Mesenchymal stem cell (in vitro differentiated cells and primary cell): ENCODE measurements around the gene TMEM272.

Experiments
- DNase-seq: peaks from one replicate; pipeline ENCODE4 v3.0.0-alpha.2; 2013
- H2AFZ ChIP-seq: one replicate; pipeline ENCODE4 v1.6.1; 2013; ENCODE audit warnings: low read depth, mild to moderate bottlenecking, control low read depth, inconsistent platforms, low read length, moderate library complexity
- H2AK5ac ChIP-seq: 2 replicates; pipeline ENCODE4 v1.6.1; 2013; ENCODE audit warnings: low read length, moderate library complexity, mild to moderate bottlenecking, inconsistent platforms; ENCODE audit not compliant: severe bottlenecking
- H2BK120ac ChIP-seq: one replicate; pipeline ENCODE4 v1.6.1; 2013; ENCODE audit warnings: low read depth, mild to moderate bottlenecking, inconsistent platforms, low read length, moderate library complexity
- H2BK12ac ChIP-seq, 2 experiments: one replicate each; pipeline ENCODE4 v1.6.1; 2013; ENCODE audit warnings: inconsistent platforms in 2 of 2, low read length in 2 of 2, mild to moderate bottlenecking in 2 of 2, moderate library complexity in 2 of 2, control low read depth in 1 of 2
- H2BK15ac ChIP-seq: one replicate; pipeline ENCODE4 v1.6.1; 2013; ENCODE audit warnings: mild to moderate bottlenecking, low read depth, inconsistent platforms; ENCODE audit not compliant: poor library complexity, severe bottlenecking
- H2BK5ac ChIP-seq: 2 replicates; pipeline ENCODE4 v1.6.1; 2013; ENCODE audit warnings: low read depth, mild to moderate bottlenecking, low read length, control low read depth, inconsistent platforms; ENCODE audit not compliant: poor library complexity, severe bottlenecking
- H3K14ac ChIP-seq, 2 experiments: one replicate each; pipeline ENCODE4 v1.6.1; 2013; ENCODE audit warnings: inconsistent platforms in 2 of 2, low read length in 2 of 2, control low read depth in 1 of 2, mild to moderate bottlenecking in 1 of 2, moderate library complexity in 1 of 2
- H3K18ac ChIP-seq, 2 experiments: one replicate each; pipeline ENCODE4 v1.6.1; 2013; ENCODE audit warnings: inconsistent platforms in 2 of 2, low read length in 2 of 2, control low read depth in 1 of 2, low read depth in 1 of 2, mild to moderate bottlenecking in 1 of 2
- H3K23ac ChIP-seq, 2 experiments: one replicate each; pipeline ENCODE4 v1.6.1; 2013; ENCODE audit warnings: inconsistent platforms in 2 of 2, low read length in 2 of 2, mild to moderate bottlenecking in 2 of 2, moderate library complexity in 2 of 2, control low read depth in 1 of 2
- H3K27ac ChIP-seq: 2 replicates; pipeline ENCODE4 v1.5.1; 2013; ENCODE audit warnings: mild to moderate bottlenecking, moderate library complexity, low read length, control low read depth, inconsistent platforms; ENCODE audit not compliant: poor library complexity, severe bottlenecking
- H3K27me3 ChIP-seq, 2 experiments: 2 replicates each; pipeline versions ENCODE4 v1.6.1 to v1.7.0; 2013; ENCODE audit warnings: low read length in 2 of 2, mild to moderate bottlenecking in 2 of 2, moderate library complexity in 2 of 2, control low read depth in 1 of 2, inconsistent platforms in 1 of 2; ENCODE audit not compliant: control insufficient read depth in 1 of 2, insufficient read depth in 1 of 2
- H3K36me3 ChIP-seq, 2 experiments: 2 replicates each; pipeline versions ENCODE4 v1.6.1 to v1.7.0; 2013; ENCODE audit warnings: low read length in 2 of 2, control low read depth in 1 of 2, inconsistent platforms in 1 of 2, low read depth in 1 of 2, mild to moderate bottlenecking in 1 of 2; ENCODE audit not compliant: insufficient read depth in 2 of 2, control insufficient read depth in 1 of 2
- H3K4ac ChIP-seq, 2 experiments: one replicate each; pipeline ENCODE4 v1.6.1; 2013; ENCODE audit warnings: inconsistent platforms in 2 of 2, low read length in 2 of 2, mild to moderate bottlenecking in 2 of 2, moderate library complexity in 2 of 2, control low read depth in 1 of 2, low read depth in 1 of 2
- H3K4me1 ChIP-seq: 2 replicates; pipeline ENCODE4 v1.6.1; 2013; ENCODE audit warnings: low read depth, low read length, control low read depth; ENCODE audit not compliant: control insufficient read depth, insufficient read depth
- H3K4me2 ChIP-seq: 2 replicates; pipeline ENCODE4 v1.6.1; 2013; ENCODE audit warnings: low read length, mild to moderate bottlenecking, inconsistent platforms; ENCODE audit not compliant: poor library complexity, severe bottlenecking
- H3K4me3 ChIP-seq, 2 experiments: 2 replicates each; pipeline versions ENCODE4 v1.5.1 to v1.7.0; 2013; ENCODE audit warnings: low read length in 2 of 2, mild to moderate bottlenecking in 2 of 2, control low read depth in 1 of 2, low read depth in 1 of 2; ENCODE audit not compliant: insufficient read depth in 1 of 2
- H3K79me1 ChIP-seq: replicated peaks from 2 replicates; pipeline ENCODE4 v1.6.1; 2013; ENCODE audit warnings: mild to moderate bottlenecking, control low read depth, low read length, inconsistent platforms; ENCODE audit not compliant: poor library complexity, severe bottlenecking
- H3K9ac ChIP-seq: 2 replicates; pipeline ENCODE4 v1.7.0; 2013; ENCODE audit warnings: mild to moderate bottlenecking, low read length, moderate library complexity
- H3K9me3 ChIP-seq: 2 replicates; pipeline ENCODE4 v1.7.0; 2013; ENCODE audit warnings: mild to moderate bottlenecking, low read length; ENCODE audit not compliant: control insufficient read depth
- H4K8ac ChIP-seq: one replicate; pipeline ENCODE4 v1.6.1; 2013; ENCODE audit warnings: inconsistent platforms, mild to moderate bottlenecking, low read length, moderate library complexity
- H4K91ac ChIP-seq: one replicate; pipeline ENCODE4 v1.6.1; 2013; ENCODE audit warnings: mild to moderate bottlenecking, low read length, inconsistent platforms
- WGBS: methylation state at CpG from one replicate; pipeline ENCODE4 v1.1.7; 2013; ENCODE audit warnings: mixed read lengths; 5-methylcytosine and 5-hydroxymethylcytosine counted together

The TMEM272 gene

GRCh38 chr13:51802631-51803418, 42.2 kb downstream of the TMEM272 start:
- Histone ChIP-seq H4K8ac (peak overlapping the region; percentile 4), H4K91ac (no peak overlapping the region), H2BK120ac (no peak overlapping the region), H3K27me3 (peaks cover 0 to 4% of the 10 kb centered on the region in 2 experiments), H3K4me3 (peak overlapping the region in 1 of 2 experiments; percentile 87), H3K14ac (no peak overlapping the region), H3K4me1 (peaks cover 16% of the 10 kb centered on the region), H3K27ac (no peak overlapping the region), H3K79me1 (peaks cover 9% of the 10 kb centered on the region), H2AK5ac (no peak overlapping the region), H3K23ac (no peak overlapping the region), H2BK5ac (no peak overlapping the region), H3K4ac (no peak overlapping the region), H3K36me3 (peaks cover 0 to 4% of the 10 kb centered on the region in 2 experiments), H3K4me2 (peak overlapping the region; percentile 60), H2BK15ac (peak overlapping the region; percentile 82), H3K9me3 (no peaks in the 10 kb centered on the region), H3K18ac (no peak overlapping the region), H2BK12ac (no peak overlapping the region), H2AFZ (no peak overlapping the region), H3K9ac (peak overlapping the region; percentile 94)
- no peak for DNase-seq
- 63% methylated on average over 9 of the region's 9 CpGs for WGBS

- Histone ChIP-seq H3K9me3 (no peaks in the 10 kb centered on the region), H3K23ac (no peak overlapping the region), H3K4ac (no peak overlapping the region), H3K36me3 (peaks cover 2 to 4% of the 10 kb centered on the region in 2 experiments), H2BK12ac (no peak overlapping the region), H3K14ac (no peak overlapping the region), H2BK5ac (no peak overlapping the region), H3K4me3 (no peak overlapping the region), H3K27ac (no peak overlapping the region), H2BK120ac (no peak overlapping the region), H3K4me2 (no peak overlapping the region), H3K9ac (no peak overlapping the region), H3K18ac (peak overlapping the region in 1 of 2 experiments; percentile 33), H4K8ac (peak overlapping the region; percentile 48), H2AFZ (no peak overlapping the region), H2AK5ac (peak overlapping the region; percentile 35), H2BK15ac (peak overlapping the region; percentile 41), H4K91ac (no peak overlapping the region), H3K79me1 (peaks cover 9% of the 10 kb centered on the region), H3K27me3 (peaks cover 0 to 4% of the 10 kb centered on the region in 2 experiments), H3K4me1 (peaks cover 20% of the 10 kb centered on the region)
- 89% methylated on average over 5 of the region's 7 CpGs for WGBS
- no peak for DNase-seq
These were observed 43.3 kb downstream of the TMEM272 start for GRCh38 chr13:51801631-51802099.

GRCh38 chr13:51800486-51800885, 44.5 kb downstream of the TMEM272 start:
- H3K9ac ChIP-seq, result no peak overlapping the region
- 94% methylated on average over 5 of the region's 5 CpGs for WGBS
- no peak overlapping the region for H2BK15ac ChIP-seq
- H3K27me3 ChIP-seq, result peaks cover 0 to 4% of the 10 kb centered on the region in 2 experiments
- no peak overlapping the region for H3K4me2 ChIP-seq
- no peak overlapping the region for H2AFZ ChIP-seq
- no peak overlapping the region for H3K23ac ChIP-seq
- no peak for DNase-seq
- H3K14ac ChIP-seq, result no peak overlapping the region
- no peak overlapping the region for H3K4ac ChIP-seq
- no peak overlapping the region for H3K27ac ChIP-seq
- H3K9me3 ChIP-seq, result no peaks in the 10 kb centered on the region
- H2BK12ac ChIP-seq, result no peak overlapping the region
- H3K18ac ChIP-seq, result no peak overlapping the region
- H4K91ac ChIP-seq, result no peak overlapping the region
- peaks cover 20% of the 10 kb centered on the region for H3K4me1 ChIP-seq
- no peak overlapping the region for H3K4me3 ChIP-seq
- H3K36me3 ChIP-seq, result peaks cover 2 to 4% of the 10 kb centered on the region in 2 experiments
- H2AK5ac ChIP-seq, result no peak overlapping the region
- no peak overlapping the region for H2BK5ac ChIP-seq
- H4K8ac ChIP-seq, result no peak overlapping the region
- H3K79me1 ChIP-seq, result peaks cover 9% of the 10 kb centered on the region
- no peak overlapping the region for H2BK120ac ChIP-seq

GRCh38 chr13:51799261-51799660, 45.7 kb downstream of the TMEM272 start:
- H2BK120ac ChIP-seq, result no peak overlapping the region
- H2BK5ac ChIP-seq, result no peak overlapping the region
- no peak overlapping the region for H2AK5ac ChIP-seq
- H3K79me1 ChIP-seq, result peaks cover 9% of the 10 kb centered on the region
- H3K27me3 ChIP-seq, result peaks cover 0 to 4% of the 10 kb centered on the region in 2 experiments
- no peak overlapping the region for H3K14ac ChIP-seq
- H3K4me1 ChIP-seq, result peaks cover 19% of the 10 kb centered on the region
- H2BK12ac ChIP-seq, result no peak overlapping the region
- no peak overlapping the region for H3K23ac ChIP-seq
- H3K36me3 ChIP-seq, result peaks cover 2 to 4% of the 10 kb centered on the region in 2 experiments
- no peak overlapping the region for H4K91ac ChIP-seq
- no peak overlapping the region for H4K8ac ChIP-seq
- H2AFZ ChIP-seq, result no peak overlapping the region
- H3K9me3 ChIP-seq, result no peaks in the 10 kb centered on the region
- no peak overlapping the region for H3K9ac ChIP-seq
- no peak overlapping the region for H3K4ac ChIP-seq
- H3K27ac ChIP-seq, result no peak overlapping the region
- H3K4me3 ChIP-seq, result no peak overlapping the region
- 86% methylated on average over 12 of the region's 12 CpGs for WGBS
- H3K18ac ChIP-seq, result no peak overlapping the region
- no peak overlapping the region for H3K4me2 ChIP-seq
- H2BK15ac ChIP-seq, result no peak overlapping the region
- no peak for DNase-seq
